HS-27A (cell line): ENCODE measurements around the gene RPL7L1.
"Not testable (repeated sequence)": the region's sequence is repeated elsewhere in the genome, so short reads cannot be mapped to it uniquely, and the experiment has no call there.

Experiments
- DNase-seq: peaks from one replicate; pipeline ENCODE4 v3.0.0-alpha.2; 2012; ENCODE audit warnings: low read depth, missing footprints

RPL7L1 gene

GRCh38 chr6:42879372-42880239 is at the start of gene RPL7L1:
TSS of gene RPL7L1 (plus strand) at chr6:42879616. CDS start at chr6:42879911, 295 bp downstream.
- peak; percentile 82 for DNase-seq

- no peak for DNase-seq
Observed at GRCh38 chr6:42831237-42831636, 48.2 kb upstream of the RPL7L1 start.

DNA sequence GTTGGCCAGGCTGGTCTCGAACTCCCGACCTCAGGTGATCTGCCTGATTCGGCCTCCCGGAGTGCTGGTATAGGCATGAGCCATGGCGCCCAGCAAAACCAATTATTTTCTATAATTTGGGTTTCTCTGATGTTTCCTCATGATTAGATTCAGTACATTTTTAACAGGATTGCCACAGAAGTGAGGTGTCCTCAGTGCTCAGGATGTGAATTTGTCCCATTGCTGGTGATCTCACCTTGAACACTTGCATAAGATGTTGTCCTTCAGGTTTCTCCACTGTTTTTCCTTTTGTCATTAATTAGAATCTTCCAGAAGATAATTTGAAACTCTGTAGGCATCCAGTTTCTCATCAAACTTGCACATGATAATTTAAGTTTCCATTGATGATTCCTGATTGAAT is 45.4 kb upstream of the RPL7L1 start:
- DNase-seq, result no peak

DNA sequence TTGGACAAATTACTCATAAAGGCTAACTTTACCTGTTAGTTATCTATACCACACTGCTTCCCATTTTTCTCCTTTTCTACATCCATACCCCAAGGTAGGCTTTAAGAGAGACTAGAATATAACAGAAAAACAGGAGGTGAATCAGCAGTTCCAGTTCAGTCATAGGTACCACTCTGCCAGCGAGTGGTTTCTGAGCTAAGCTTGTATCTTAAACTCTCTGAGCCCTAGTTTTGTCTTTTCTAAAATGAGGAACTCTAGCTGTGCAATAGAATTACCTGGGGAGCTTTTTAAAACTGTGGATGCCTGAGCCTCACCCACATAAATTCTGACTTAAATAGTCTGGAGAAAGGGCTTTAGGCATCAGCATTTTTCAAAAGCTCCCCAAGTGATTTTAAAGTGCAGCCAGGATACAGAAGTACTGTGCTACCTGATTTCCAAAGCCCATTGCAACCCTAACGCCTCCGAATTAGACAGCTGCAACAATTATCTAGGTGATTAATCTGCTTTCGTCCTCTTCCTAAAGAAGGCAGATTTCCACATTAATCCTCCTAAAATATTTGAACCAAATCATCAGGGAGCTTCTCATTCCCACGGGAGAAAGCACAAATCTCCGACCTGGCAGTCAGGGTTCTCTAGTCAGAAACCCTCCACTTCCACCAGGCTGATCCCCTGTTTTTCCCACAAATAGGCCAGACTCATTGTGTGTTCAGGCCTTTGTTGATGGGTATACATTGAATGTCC is 37.4 kb upstream of the RPL7L1 start:
- no peak for DNase-seq

DNA sequence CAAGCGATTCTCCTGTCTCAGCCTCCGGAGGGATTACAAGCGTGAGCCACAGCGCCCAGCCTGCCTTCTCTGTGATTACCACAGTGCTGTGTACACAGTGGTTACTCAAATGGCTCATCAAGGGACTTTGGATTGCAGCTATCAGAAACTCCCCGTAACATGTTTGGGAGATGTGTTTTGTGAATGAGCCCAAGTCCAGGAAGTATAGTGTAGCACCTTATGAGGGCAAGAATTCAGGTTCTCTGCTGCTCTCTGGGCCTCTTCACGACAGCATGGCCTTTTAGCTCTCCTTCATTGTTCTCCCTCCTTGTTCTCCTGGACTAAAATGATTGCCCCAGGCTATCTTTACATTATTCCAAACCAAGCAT is 34.1 kb upstream of the RPL7L1 start:
- DNase-seq, result no peak

DNA sequence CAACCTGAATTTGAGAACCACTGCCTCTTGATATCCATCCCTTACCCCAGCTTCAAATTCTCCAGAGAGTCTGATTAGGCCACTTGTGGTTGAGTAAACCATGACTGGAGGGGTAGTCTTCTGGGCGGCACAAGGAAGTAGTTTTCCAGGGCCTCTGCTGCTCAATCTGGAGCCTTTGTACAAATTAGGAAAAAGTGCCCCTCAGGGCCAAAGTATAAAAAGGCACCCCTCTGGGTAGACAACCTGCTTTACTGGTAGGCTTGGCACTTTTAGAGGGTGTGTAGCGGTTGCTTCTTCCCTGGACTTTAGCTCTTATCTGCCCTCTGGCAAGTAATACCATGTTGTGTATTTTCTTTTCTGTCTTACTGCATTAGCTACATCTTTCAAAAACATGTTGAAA is 32.9 kb upstream of the RPL7L1 start:
- DNase-seq, result no peak

DNA sequence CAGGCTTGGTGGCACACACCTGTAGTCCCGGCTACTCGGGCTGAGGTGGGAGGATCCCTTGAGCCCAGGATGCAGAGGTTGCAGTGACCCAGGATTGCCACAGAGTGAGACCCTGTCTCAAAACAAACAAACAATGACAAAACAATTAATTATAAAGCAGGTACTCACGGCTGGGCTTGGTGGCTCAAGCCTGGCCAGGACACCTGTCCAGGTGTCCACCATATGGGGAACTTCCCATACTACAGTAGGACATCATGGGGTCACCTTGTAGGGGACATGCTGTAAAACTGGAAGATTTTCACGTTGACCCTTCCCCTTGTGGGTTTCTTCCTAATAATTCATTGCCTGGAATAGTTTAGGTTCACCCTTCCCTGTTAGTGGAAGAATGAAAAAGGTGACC is 30.7 kb upstream of the RPL7L1 start:
- DNase-seq, result no peak

GRCh38 chr6:42851599-42851998 is 27.8 kb upstream of the RPL7L1 start:
- no peak for DNase-seq

- DNase-seq, result no peak
Observed at GRCh38 chr6:42860036-42860435, 19.4 kb upstream of the RPL7L1 start.

- DNase-seq, result no peak
Observed at GRCh38 chr6:42860481-42860880, 18.9 kb upstream of the RPL7L1 start.

GRCh38 chr6:42864602-42865001 is 14.8 kb upstream of the RPL7L1 start:
- no peak for DNase-seq

- DNase-seq, result no peak
Observed at GRCh38 chr6:42870145-42870936, 9.1 kb upstream of the RPL7L1 start.

- DNase-seq, result no peak
Observed at GRCh38 chr6:42871711-42872110, 7.7 kb upstream of the RPL7L1 start.

DNA sequence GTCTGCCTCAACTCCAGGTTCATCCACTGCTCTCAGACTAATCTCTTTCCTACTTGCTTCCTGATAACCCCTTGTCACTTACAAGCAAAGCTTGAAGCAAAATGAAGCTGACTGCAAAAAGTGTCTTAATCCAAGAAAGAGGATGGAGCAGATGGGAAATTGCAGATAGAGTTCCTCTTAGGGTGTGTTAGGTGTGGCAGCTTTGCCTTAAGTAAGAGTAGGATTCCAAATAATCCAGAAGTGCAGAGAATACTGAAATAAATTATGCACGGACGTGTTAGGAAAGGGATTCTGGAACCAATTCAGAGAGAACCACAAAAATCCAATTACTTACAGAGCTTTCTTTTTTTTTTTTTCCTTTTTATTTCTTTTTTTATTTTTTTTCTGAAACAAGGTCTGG is 6.1 kb upstream of the RPL7L1 start:
- DNase-seq, result no peak

GRCh38 chr6:42877695-42878094 is 1.7 kb upstream of the RPL7L1 start:
- DNase-seq, result no peak

DNA sequence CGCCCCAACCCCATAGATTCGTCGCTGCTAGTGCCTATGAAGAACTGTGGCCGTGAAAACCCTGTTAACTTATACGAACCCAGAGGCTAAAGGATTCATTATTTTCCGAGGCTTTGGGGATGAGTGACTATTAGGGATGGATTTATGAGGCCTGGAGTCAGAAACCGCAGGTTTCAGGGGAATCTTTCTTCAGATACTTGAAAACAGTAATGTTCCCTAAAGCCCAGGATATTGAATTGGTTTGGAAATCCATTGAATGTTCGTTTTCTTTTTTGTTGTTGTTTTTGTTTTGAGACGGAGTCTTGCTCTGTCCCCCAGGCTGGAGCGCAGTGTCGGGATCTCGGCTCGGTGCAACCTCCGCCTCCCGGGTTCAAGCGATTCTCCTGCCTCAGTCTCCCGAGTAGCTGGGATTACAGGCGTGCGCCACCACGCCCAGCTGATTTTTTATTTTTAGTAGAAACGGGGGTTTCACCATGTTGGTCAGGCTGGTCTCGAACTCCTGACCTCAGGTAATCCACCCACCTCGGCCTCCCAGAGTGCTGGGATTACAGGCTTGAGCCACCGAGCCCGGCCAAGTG is 913 bp downstream of the RPL7L1 start:
- DNase-seq, result not testable (repeated sequence)

DNA sequence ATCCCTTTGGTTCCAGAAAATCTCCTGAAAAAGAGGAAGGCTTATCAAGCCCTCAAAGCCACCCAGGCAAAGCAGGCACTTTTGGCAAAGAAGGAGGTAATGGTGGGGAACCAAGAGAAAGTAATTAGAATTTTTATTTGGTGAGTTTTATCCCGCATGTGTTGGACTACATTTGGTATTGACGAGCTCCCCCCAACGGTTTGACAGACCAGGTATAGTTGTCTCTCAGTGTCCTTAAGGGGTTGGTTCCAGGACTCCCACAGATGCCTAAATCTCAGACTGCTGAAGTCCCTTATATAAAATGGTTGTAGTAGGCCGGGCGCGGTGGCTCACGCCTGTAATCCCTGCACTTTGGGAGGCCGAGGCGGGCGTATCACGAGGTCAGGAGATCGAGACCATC is 1.5 kb downstream of the RPL7L1 start:
- not testable (repeated sequence) for DNase-seq

DNA sequence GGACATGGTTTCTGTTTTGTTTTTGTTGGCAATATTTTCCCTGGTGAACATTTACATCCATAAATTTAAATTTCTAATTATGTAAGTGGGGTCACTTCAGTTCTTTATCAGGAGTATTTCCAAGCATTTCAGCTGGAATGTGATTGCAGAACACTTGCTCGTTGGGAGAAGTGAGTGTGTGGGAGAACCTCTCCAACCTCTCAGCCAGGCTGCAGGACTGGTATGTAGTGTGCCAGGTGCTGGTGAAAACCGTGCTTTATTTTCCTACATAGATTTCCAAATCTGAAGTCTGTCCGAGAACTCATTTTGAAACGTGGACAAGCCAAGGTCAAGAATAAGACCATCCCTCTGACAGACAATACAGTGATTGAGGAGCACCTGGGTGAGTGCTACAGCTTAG is 6.3 kb downstream of the RPL7L1 start:
- DNase-seq, result no peak

GRCh38 chr6:42888201-42888600 is 8.8 kb downstream of the RPL7L1 start:
- DNase-seq, result not testable (repeated sequence)

- DNase-seq, result no peak
Observed at GRCh38 chr6:42889815-42890214, 10.4 kb downstream of the RPL7L1 start.

GRCh38 chr6:42890311-42891198 is 11.1 kb downstream of the RPL7L1 start:
- peak; percentile 77 for DNase-seq
